Measurements from ENCODE around the gene TCP10L.
"Not testable (repeated sequence)": the region's sequence is repeated elsewhere in the genome, so short reads cannot be mapped to it uniquely, and the experiment has no call there.

Gene TCP10L

DNA sequence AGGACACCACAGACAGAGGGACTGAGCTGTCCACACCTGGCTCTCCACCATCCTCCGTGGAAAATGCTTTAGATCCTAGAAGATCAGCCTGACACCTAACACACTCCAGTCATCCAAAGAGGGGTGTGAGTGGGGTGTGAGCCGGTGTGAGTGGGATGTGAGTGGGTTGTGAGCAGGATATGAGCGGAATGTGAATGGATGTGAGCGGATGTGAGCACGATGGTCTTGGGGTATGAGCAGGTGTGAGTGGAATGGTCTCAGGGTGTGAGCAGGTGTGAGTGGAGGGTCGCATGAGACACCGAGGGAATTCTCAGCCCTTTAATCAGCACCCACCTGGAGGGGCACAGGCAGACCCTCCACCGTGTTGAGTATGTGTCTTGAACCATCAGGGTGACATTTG, 851 bp downstream of the TCP10L start:
- DNase-seq, result no peak

DNA sequence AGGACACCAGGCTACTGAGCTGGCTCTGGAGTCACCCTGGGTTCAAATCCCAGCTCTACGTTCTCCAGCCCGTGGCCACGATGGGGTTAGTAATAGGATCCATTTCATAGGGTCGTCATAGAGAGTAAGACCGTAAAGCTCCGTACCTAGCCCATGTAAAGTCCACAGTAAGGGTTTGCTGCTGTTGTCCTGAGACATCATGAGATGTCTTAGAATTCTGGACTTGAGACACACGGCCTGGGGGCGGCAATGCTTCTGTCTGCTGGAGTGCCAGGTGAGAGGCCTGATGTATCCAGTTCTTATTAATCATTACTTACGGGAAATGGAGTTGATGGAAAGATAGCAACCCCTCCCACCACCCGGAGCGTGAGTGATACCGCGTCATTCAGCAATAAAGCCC, 3.6 kb downstream of the TCP10L start:
- DNase-seq, result no peak

DNA sequence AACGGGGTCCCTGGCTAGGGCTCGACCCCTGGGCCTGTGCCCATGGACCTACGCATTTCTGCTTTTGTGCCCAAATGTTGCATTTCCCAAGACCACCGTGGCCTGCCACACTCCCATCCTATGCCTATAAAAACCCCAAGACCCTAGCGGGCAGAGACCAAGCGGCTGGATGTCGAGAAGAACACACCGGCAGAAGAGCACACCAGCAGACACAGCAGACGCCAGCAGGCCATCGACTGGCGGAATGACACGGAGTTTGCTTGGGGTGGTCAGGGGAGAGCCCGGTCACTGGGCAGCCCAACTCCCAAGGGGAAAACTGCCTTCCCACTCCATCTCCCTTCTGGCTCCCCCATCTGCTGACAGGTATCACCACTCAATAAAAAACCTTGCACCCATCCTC, 4.4 kb downstream of the TCP10L start:
- DNase-seq, result no peak

DNA sequence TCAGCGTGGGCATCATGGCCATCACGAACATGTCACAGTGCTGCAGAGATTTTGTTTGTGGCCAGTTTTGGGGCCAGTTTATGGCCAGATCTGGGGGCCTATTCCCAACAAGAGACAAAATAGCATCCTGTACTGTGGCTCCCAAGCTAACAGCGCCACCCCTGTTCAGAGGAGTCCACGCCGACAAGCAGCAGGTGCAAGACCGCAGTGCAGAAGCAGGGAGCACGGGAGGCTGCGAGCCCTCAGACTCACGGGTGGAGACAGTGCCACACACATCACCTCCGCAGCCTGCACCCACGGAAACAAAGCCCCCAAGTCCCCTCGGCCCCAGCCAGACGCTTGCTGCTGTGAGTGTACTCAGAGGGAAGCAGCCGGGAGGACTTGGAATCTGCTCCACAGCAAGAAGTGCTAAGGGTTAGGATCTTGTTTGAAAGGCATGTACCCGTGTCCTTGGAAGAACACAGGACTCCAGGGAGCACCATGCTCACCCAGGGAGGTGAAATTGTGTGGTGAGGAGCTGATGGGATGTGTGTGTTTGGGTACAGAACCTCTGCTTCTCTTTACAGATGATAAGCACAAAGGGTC, 7.1 kb downstream of the TCP10L start:
- DNase-seq, result no peak

DNA sequence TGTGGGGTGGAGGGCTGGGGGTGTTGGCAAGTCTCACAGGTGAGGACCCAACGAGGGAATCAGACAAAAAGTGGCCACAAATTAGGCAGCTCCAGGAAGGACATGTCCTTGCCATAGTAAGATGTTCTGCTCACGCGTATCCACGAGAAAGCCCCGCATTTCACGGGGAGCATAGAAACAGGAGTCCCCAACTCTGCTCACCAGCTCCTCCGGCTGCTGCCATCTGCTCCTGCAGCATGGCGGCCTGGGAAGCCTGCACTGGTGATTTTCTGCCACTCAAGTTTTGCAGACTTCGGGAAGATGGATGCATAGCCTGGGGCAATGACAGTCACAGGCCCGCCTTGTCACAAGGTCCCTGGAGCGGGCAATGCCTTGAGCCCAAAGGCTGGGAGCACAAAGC, 9.3 kb downstream of the TCP10L start:
- DNase-seq, result no peak

DNA sequence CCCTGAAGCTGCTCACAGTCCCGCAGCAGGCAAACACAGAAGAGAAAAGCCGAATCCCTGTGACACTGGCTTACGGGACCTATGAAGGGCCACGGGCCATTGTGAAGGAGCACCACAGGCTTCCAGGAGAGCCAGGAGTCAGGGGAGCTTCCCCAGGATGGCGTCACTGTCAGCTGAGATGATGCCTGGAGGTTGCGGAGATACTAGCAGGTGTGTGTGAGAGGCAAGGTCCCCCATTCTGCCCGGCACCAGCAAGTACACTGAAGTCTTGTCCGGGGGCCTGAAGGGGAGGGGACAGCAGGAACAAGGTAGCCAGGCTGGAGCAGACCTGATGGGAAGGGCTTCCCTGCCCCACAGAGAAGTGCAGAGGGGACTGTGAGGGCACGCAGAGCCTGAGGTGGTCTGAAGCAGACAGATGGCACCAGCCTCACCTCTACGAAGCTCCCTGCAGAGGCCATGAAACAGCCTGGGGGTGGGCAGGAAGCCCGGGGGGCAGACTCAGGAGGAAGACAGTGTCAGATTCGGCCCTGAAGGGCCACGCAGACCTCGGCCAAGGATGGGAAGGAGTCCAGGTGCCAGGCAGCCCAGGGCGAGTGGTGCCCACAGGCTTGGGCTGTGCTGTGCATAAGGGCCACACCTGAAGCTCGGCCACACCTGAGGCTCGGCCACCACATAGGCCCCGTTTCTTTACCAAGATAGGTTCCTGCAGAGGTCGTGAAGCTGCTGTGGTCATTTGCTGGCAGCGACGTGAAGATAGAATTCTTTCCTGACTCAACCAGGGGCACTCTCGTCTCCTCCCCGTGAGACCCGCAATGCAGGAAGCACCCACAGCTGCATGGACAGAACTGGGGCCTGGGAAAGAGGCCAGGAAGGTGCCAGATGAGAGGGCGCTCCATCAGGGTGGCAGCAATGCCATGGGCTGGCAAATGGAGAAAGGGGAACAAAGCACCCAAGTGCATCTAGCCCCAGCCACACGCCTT, 10.1 kb downstream of the TCP10L start:
- DNase-seq, result no peak

DNA sequence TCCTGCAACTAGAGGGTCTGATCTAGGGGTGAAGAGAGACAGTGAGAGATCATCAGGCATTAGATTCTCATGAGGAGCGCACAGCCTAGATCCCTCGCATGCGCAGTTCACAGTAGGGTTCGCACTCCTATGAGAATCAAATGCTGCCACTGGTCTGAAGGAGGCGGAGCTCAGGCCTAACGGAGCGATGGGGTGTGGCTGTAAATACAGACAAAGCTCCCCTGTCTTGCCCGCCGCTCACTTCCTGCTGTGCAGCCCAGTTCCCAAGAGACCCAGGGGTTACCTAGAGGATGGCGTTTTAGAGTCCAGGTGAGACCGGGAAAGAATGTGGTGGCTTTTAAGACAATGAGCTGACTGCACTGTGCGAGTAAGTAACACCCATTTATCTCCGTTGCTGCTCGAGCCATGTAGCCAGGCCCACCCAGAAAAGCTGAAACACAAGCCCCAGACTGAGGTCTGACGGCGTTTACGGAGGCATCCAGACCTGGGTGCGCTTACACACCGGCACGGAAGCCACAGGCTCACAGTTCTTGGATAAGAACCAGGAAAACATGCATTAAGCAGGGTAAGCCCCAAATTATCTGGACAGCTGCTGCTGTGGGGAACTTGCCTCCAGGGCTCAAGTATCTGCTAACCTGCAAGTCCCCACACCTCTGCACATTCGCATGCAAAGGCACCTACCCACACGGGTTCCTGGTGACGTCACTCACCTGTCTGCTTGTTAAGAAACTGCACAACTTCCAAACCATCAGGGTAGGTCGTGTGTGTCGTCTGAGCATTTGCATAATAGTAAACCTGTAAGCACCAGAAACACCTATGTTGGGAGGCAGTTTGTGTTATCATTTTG, 12.5 kb downstream of the TCP10L start:
- DNase-seq, result peak; percentile 64

DNA sequence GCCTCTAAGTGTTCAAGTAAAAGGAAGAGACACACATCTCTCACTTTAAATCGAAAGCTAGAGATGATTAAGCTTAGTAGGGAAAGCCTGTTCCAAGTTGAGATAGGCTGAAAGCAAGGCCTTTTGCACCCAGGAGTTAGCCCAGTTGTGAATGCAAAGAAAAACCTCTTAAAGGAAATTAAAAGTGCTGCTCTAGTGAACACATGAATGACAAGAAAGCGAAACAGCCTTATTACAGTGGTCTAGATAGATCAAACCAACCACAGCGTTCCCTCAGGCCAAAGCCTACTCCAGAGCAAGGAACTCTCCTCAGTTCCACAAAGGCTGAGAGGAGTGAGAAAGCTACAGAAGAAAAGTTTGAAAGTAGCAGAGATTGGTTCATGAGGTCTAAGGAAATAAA, 14.9 kb downstream of the TCP10L start:
- DNase-seq, result no peak

DNA sequence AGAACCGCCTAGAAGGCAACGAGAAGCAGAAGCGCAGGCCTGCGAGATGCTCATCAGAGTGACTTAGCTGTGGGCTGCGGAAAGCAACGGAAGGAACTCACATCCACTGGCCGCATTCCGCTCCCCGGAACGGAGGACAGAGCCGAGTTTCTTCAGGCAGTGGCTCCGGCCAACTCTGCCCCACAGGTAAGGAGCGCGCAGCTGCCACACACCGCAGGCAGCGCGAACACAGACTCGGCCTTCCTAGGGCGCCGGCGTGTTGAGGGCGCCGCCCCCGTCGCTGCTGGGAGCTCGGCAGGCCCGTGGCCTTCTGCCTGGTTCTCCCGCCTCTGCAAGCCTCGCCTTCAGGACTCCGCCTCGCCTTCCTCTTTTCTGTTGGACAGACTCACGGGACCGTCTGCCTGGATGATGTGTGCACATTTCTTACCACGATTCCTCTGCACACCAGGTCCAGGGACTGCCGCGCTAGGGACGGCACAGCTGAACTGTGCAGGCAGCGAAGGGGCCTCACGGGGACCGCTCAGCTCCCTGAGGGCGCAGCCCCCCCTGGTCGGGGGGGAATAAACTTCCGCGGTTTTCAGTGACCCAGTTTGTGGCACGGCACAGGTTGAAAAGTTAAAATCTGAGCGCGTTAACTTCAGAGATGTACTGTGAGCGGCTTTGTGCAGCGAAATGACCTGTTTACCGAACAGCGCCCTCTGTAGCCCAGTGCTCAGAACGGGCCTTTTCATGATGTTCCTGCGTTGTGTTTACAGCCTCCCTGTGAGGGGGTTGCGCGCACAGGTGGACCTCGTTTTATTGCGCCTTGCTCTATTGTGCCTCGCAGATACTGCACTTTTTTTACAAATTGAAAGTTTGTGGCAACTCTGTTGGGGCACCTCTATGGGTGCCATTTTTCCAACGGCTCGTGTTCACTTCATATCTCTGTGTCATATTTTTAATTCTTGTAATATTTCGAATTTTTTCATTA, 15.8 kb downstream of the TCP10L start:
- DNase-seq, result peak; percentile 87

DNA sequence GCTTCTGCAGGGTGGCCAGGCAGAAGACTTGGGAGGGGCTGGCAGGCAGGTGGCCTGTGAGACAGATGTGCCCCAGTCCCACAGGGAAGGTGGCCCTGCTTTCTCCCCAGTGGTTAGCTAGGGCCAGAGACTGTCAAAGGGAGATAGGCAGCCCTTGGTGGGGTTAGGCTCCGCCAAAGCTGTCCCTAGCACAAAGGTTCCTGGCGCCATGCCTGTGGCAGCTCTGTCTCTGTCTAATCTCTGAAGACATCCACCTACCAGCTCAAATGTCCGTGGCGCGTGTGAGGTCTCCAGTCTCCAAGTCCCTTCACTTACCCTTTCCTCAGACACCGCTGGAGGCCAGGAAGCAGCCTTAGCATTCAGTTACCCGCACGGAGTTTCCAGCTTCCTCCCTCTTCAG, 17.7 kb downstream of the TCP10L start:
- no peak for DNase-seq

DNA sequence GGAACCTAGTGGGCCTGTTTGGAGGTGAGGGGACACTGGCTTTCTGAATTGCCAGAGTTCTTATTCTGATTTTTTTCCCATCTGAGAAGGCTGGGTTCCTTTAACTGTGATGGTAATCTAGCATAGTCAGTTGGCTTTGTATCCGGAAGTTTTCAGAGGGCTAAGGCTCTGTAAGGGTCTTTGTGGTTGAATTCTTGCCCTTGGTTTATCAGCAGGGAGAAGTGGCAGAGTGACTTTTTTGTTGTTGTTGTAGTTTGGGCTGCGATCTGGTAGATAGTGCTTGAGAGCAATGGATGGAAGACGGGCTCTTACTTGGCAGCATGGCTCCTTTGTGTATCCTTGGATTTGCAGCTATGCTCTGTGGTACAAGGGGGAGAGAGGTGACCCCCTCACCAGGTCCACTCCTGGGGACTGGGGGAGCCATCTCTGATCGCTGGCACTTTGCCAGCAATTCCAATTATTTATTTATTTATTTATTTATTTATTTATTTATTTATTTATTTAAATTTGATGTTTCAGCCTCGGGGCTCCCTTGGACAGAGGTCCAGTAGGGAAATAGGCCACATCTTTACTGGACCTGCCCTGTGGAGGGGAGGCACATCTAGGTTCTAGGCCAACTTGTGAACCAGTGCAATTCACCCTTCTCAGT, 18.5 kb downstream of the TCP10L start:
- DNase-seq, result no peak

DNA sequence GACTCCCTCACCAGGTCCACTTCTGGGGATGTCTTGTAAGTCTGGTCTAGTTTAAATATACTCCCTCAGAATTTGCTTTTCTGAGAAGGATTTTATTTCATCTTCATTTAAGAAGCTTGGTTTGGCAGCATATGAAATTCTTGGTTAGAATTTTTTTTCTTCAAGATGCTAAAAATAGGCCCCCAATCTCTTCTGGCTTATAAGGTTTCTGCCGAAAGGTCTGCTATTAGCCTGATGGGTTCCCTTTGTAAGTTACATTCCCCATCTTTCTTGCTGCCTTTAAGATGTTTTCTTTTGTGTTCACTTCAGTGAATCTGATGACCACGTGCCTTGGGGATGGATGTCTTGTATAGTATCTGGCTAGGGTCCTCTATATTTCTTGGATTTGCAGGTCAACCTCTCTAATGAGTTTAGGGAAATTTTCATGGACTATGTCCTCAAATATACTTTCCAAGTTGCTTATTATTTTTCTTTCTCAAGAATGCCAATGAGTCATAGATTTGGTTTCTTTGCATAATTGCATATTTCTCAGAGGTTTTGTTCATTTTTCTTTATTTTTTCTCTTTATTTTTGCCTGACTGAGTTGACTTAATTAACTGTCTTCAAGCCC, 19.4 kb downstream of the TCP10L start:
- no peak for DNase-seq

DNA sequence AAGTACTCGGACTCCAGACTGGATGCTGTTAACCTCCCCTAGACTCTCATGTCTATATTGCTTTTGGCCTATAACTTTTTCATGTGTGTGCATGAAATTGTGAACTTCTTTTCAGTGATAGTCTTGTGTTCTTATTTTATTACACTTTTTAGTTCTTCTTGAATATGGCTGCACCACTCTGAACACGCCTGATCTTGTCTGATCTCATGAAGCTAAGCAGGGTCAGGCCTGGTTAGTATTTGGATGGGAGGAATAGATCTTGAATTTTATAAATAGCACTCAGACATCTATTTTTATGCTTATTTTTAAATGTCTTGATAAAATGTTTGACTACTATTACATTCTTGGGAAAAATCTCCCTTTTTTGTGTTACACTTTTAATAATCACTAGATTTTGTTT, 22.4 kb downstream of the TCP10L start:
- DNase-seq, result no peak

DNA sequence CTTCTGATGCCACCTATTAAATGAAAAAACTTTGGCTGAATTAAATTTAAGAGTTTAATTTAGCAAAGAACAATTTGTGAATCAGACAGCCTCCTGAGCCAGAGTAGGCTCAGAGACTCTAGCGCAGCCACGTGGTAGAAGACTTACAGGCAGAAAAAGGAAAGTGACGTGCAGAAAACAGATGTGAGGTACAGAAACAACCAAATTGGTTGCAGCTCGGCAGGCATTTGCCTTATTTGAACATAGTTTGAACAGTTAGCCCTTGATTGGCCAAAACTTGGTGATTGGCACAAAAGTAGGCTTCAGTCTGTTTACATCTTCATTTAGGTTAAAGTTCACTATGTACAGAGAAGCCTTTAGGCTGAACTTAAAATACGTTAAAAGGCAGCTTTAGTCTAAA, 22.9 kb downstream of the TCP10L start:
- DNase-seq, result no peak

DNA sequence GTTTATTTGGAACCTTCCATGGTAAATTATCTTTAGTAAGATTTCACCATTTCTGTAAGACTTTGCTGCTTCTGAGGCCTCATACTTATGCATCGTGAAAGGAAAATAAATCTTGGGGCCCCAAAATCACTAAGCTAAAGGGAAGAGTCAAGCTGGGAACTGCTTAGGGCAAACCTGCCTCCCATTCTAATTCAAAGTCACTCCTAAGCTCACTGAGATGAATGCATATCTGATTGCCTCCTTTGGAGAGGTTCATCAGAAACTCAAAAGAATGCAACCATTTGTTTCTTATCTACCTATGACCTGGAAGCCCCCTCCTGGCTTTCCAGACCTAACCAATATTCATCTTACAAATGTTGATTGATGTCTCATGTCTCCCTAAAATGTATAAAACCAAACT, 23.8 kb downstream of the TCP10L start:
- DNase-seq, result not testable (repeated sequence)

DNA sequence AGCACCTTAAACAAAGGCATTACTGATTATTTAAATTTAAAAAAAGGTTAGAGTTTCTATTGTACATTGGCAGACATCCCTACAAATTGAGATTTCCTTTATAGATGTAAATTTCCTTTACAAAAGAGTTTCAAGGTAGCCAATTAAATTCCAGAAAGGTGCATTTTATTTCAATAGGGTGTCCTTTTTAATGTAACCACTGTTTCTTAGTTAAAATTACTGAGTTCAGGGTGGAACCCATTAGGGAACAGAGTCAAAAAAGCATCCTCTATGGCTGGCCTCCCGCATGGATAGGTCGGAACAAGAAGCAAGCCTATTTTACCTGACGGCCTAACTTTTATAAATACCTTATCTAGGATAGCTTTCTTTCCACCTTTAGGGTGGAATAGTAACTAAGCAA, 24.4 kb downstream of the TCP10L start:
- no peak for DNase-seq

DNA sequence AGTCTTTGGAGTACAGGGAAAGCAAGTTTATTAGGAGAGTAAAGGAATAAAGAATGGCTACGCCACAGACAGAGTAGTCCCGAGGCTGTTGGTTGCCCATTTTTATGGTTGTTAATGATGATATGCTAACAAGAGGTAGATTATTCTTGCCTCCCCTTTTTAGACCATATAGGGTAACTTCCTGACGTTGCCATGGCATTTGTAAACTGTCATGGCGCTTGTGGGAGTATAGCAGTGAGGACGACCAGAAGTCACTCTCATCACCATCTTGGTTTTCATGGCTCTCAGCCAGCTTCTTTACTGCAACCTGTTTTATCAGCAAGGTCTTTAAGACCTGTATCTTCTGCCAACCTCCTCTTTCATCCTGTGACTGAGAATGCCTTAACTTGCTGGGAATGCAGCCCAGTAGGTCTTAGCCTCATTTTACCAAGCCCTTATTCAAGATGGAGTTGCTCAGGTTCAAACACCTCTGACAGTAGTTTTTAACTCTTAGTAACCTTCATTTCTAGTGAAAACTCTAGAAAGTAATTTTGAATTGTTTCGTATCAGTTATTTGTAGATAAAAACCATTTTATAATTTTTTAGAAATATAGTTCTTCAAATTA, 26.2 kb downstream of the TCP10L start:
- no peak for DNase-seq

DNA sequence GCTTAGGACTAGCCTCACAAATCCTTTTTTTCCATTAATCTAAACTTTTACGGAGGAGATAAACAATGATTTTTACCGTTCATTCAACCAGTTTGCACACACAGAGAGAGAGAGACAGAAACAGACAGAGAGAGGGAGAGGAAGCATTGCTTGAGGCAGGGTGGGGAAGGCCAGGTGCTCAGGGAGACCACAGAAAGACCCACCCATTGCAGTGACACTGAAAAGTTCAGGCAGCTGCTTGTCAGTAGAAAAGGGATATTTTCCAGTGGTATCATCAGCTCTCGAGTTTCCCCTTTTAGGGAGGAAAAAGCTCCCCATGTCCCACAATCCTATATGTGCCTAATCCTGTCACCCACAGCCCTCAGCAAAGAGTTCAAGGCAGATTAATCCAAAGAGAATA, 27.2 kb downstream of the TCP10L start:
- no peak for DNase-seq

DNA sequence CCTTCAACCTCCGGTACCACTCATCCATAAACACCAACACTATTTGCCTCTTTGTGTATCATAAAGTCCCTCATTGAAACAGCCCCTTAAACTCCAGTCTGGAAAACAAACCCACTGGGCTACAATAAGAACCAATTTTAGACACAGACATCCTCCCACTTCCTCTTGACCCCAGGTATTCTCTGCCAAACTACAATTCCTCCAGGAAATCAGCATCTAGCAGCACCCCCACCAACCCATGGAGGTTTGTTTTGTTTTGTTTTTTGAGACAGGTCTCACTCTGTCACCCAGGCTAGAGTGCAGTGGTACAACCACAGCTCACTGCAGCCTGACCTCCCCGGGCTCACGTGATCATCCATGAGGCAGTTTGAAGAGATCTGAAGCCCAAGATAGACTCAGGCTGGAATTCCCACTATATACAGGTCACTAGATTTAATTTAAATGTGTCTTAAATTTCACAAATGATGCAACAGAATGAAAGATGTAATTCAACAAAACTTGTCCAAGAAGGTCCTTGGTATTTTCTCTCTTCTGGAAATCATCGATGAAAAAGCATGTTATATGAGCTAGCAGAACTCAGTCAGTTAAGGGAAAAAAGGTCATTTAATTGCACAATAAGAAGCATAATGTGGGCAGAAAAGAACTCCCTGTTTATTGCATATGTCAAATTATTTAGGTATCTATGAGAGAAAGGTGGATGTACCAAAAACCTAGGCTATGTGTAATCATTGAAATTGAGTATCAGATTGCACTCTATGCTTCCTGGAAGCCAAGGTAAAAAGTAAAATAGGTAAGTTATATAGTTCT, 30.3 kb downstream of the TCP10L start:
- no peak for DNase-seq

DNA sequence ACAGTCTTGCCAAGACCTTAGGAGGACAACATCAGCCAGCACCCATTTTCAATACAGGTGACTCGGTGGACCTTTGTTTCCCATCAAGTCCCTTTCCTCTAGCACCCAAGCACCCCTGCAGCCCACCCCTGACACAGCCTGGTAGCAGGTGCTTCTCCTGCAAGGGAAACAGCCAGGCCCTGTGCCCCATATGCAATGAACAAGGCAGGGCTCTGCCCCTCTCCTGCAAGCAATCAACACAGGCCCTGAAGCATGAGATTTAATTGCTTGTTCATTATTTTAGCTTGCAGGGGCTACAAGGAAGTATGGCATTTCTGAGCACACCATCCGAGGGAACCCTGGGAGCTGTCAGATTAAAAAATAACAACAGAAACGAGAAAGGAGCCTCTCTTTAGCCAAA, 35.4 kb downstream of the TCP10L start:
- no peak for DNase-seq

All from NCI-H1105 (cell line).